ENCODE results near the gene INPP5D.

INPP5D gene

DNA sequence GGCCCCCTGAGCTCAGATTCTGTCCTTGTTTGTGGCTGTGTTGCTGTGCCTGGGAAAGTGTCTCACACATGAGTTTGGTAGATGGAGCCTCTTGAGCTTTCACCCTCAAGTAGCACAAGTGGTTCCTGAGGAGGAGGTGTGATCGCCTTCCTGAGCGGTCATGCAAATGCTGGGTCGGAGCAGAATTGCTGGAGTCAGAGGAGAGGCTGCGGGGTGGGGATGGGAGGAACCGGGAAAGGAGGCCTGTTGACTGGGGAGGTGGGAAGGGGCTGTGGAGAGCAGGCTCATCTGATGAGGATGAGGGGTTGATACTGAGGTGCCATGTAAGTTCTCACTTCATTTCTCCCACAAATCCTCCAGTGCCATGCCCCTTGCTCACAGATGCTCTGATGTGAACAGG lies 142.9 kb downstream of the INPP5D start:
- Histone ChIP-seq H3K4me3 (ENCODE audit: low read depth, low read length) (no peak overlapping the region), H3K27me3 (ENCODE audit: insufficient read depth, low read depth, severe bottlenecking) (no peaks in the 10 kb centered on the region), H3K36me3 (no peaks in the 10 kb centered on the region; the same call in 1 of the 2 replicates), H3K27ac (no peak overlapping the region), H3K9me3 (ENCODE audit: severe bottlenecking) (no peaks in the 10 kb centered on the region)
- TF ChIP-seq CTCF (IDR thresholded peaks at IDR 0.05; ENCODE audit: low read depth, low read length), result no peak
- no peak for DNase-seq

DNA sequence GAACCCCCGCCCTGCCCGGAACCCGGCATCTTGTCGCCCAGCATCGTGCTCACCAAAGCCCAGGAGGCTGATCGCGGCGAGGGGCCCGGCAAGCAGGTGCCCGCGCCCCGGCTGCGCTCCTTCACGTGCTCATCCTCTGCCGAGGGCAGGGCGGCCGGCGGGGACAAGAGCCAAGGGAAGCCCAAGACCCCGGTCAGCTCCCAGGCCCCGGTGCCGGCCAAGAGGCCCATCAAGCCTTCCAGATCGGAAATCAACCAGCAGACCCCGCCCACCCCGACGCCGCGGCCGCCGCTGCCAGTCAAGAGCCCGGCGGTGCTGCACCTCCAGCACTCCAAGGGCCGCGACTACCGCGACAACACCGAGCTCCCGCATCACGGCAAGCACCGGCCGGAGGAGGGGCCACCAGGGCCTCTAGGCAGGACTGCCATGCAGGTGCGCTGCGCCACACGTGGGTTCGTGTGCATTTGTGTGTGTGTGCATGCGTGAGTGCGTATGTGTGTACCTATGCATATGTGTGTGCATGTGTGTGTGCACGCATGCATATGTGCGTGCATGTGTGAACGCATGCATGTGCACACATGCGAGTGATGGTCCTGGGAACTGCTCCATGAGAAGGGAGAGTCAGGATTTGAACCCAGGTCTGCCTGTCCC lies 144.3 kb downstream of the INPP5D start:
- DNase-seq, result no peak
- Histone ChIP-seq H3K27me3 (ENCODE audit: insufficient read depth, low read depth, severe bottlenecking) (no peaks in the 10 kb centered on the region), H3K4me3 (ENCODE audit: low read depth, low read length) (no peak overlapping the region), H3K9me3 (ENCODE audit: severe bottlenecking) (no peaks in the 10 kb centered on the region), H3K36me3 (no peaks in the 10 kb centered on the region; the same call in 1 of the 2 replicates), H3K27ac (no peak overlapping the region)
- no peak for TF ChIP-seq CTCF (IDR thresholded peaks at IDR 0.05; ENCODE audit: low read depth, low read length)

DNA sequence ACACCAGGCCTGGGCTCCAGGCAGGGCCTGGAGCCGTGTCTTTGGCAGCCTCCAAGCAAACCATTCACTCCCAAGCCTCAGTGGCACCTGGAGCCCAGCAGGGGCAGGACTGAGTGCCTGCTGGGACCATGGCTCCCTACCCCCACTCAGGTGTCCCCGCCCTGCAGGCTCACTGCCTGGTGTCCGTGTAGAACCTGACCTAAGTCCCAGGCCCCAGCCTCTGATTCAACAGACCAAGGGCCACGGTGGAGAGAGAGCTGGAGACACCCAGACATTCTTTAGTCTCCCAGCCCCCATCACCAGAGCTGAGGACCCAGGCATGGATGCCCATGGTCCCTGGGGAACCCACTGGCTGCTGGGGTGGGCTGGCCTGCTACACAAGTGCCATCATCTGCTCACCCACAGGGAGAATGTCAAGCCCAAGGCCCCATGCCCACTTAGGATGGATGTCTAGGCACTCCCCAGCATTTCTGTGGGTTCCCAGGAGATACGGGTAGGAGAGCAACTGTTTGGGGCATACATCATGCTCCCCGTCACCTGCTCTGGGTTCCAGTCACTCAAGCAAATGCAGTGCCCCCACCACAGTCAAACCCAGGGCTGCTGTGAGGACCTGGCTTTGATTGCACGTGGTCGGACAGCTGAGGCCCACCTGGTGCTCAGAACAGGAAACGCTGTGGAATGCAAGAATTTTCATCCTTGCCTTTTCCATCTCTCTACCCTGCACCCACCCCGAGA lies 148.4 kb downstream of the INPP5D start:
- Histone ChIP-seq H3K4me3 (ENCODE audit: low read depth, low read length) (no peak overlapping the region), H3K9me3 (ENCODE audit: severe bottlenecking) (no peaks in the 10 kb centered on the region), H3K27me3 (ENCODE audit: insufficient read depth, low read depth, severe bottlenecking) (no peaks in the 10 kb centered on the region), H3K36me3 (no peaks in the 10 kb centered on the region), H3K27ac (no peak overlapping the region)
- DNase-seq, result no peak
- TF ChIP-seq CTCF (IDR thresholded peaks at IDR 0.05; ENCODE audit: low read depth, low read length), result 0 out of 2 replicates have a peak, but pooled peaks have one; percentile 10

DNA sequence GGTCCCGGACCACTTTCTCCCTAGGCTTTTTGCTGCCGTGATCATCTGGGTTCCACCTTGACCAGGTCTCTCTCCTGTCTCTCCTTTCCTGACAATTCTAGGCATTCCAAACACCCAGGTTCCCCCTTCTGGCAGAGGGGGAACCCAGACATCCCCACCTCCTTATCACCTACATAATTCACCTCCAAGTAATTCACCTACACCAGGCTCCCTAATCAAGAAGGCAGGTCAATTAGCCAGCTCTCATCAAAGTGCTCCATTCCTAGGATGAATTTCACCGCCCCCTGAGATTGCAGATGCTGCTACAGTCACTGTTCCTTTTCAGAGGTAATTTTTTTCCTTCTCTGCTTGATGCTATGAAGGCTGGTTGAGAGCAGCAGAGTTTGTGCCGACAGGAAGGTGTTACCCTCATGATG lies 149.0 kb downstream of the INPP5D start:
- DNase-seq, result no peak
- Histone ChIP-seq H3K27me3 (ENCODE audit: insufficient read depth, low read depth, severe bottlenecking) (no peaks in the 10 kb centered on the region), H3K36me3 (no peaks in the 10 kb centered on the region), H3K9me3 (ENCODE audit: severe bottlenecking) (no peaks in the 10 kb centered on the region), H3K27ac (no peak overlapping the region), H3K4me3 (ENCODE audit: low read depth, low read length) (no peak overlapping the region)
- no peak for TF ChIP-seq CTCF (IDR thresholded peaks at IDR 0.05; ENCODE audit: low read depth, low read length)

DNA sequence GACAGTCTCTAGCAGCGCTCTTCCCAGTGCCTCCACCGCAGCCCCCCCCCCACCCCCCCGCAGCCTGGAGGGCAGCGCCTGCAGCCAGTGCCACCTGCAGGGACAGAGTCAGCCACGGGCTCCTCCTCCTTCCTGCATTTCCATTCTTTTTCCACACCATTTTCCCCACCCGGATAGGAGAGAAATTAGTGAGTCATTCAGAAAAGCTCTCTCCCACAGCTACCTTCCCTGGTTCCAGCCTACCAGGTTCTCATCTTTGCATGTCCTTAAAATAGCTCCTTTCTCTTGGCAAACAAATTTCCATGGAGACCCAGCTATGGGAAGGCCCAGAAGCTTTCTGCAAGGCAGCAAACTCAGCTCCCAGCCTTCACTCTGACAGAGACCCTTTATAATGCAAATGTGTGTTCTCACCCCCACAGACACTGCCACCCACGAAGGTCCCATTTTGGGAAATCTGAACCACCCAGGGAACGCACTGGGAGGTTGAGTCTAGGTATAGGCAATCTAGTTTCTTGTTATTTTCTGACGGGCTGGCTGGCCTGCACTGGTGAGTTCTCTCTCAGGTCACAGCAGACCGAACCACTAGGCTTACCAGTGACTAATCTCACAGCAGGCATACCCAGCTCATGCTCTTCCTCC lies 149.5 kb downstream of the INPP5D start:
- no peak overlapping the region for H3K4me3 ChIP-seq (ENCODE audit: low read depth, low read length)
- H3K27me3 ChIP-seq (ENCODE audit: insufficient read depth, low read depth, severe bottlenecking), result no peaks in the 10 kb centered on the region
- H3K9me3 ChIP-seq (ENCODE audit: severe bottlenecking), result no peaks in the 10 kb centered on the region
- H3K36me3 ChIP-seq, result no peaks in the 10 kb centered on the region
- TF ChIP-seq CTCF (IDR thresholded peaks at IDR 0.05; ENCODE audit: low read depth, low read length), result no peak
- no peak for DNase-seq
- H3K27ac ChIP-seq, result no peak overlapping the region

Data from WERI-Rb-1 (cell line).